ENCODE measurements around the gene WNT7B. TPM values are rescaled to one million over a fixed set of nuclear protein-coding genes. Genes with fewer than 3 reads are reported as not detected.

WNT7B gene
- total RNA-seq, 3 donors from 2014 or later (not counting 1 experiment from before 2014, with no cell fraction given), result not detected

- no peaks in the 10 kb centered on the region for H3K4me1 Mint-ChIP-seq
- H3K27ac Mint-ChIP-seq, result no peak overlapping the region
- no peak overlapping the region for H3K27ac ChIP-seq (ENCODE audit: low read length)
- TF ChIP-seq CTCF (IDR thresholded peaks at IDR 0.05), result no peak
- no peaks in the 10 kb centered on the region for H3K9me3 ChIP-seq (ENCODE audit: control insufficient read depth, insufficient read depth, low read length)
- intact Hi-C loops (cut with micrococcal nuclease), result no loop called here
- H3K4me3 Mint-ChIP-seq, result no peak overlapping the region
- no peak overlapping the region for H3K4me3 ChIP-seq (ENCODE audit: low read length)
- H3K36me3 ChIP-seq (ENCODE audit: control insufficient read depth, insufficient read depth, low read length), result no peaks in the 10 kb centered on the region
- H3K27me3 Mint-ChIP-seq (ENCODE audit: low read depth in 2 of 2), result peaks cover 0 to 9% of the 10 kb centered on the region in 2 donors
- no peaks in the 10 kb centered on the region for H3K4me1 ChIP-seq (ENCODE audit: control insufficient read depth, insufficient read depth, low read length)
- no peaks in the 10 kb centered on the region for H3K9me3 Mint-ChIP-seq
- H3K36me3 Mint-ChIP-seq, result no peaks in the 10 kb centered on the region
- 89% methylated on average over 10 of the region's 10 CpGs for WGBS (ENCODE audit: insufficient coverage)
- DNase-seq (no peak), ATAC-seq (no peak)
- no peaks in the 10 kb centered on the region for H3K27me3 ChIP-seq (ENCODE audit: control insufficient read depth, insufficient read depth, low read length)
Observed at GRCh38 chr22:45957826-45958225, 19.1 kb downstream of the WNT7B start.

- no peaks in the 10 kb centered on the region for H3K27me3 ChIP-seq (ENCODE audit: control insufficient read depth, insufficient read depth, low read length)
- H3K27ac Mint-ChIP-seq, result no peak overlapping the region
- ATAC-seq (no peak), DNase-seq (no peak)
- H3K36me3 Mint-ChIP-seq, result no peaks in the 10 kb centered on the region
- no peak overlapping the region for H3K4me3 Mint-ChIP-seq
- no peaks in the 10 kb centered on the region for H3K36me3 ChIP-seq (ENCODE audit: control insufficient read depth, insufficient read depth, low read length)
- H3K9me3 ChIP-seq (ENCODE audit: control insufficient read depth, insufficient read depth, low read length), result no peaks in the 10 kb centered on the region
- TF ChIP-seq CTCF (IDR thresholded peaks at IDR 0.05), result no peak
- H3K27ac ChIP-seq (ENCODE audit: low read length), result no peak overlapping the region
- H3K9me3 Mint-ChIP-seq, result no peaks in the 10 kb centered on the region
- 20% methylated on average over 8 of the region's 18 CpGs for WGBS (ENCODE audit: insufficient coverage)
- peaks cover 4% of the 10 kb centered on the region for H3K4me1 ChIP-seq (ENCODE audit: control insufficient read depth, insufficient read depth, low read length)
- no peak overlapping the region for H3K4me3 ChIP-seq (ENCODE audit: low read length)
- H3K27me3 Mint-ChIP-seq (ENCODE audit: low read depth in 2 of 2), result peaks cover 0 to 10% of the 10 kb centered on the region in 2 donors
- intact Hi-C loops (cut with micrococcal nuclease), result no loop called here
- H3K4me1 Mint-ChIP-seq, result no peaks in the 10 kb centered on the region
Observed at GRCh38 chr22:45953178-45953577, 23.8 kb downstream of the WNT7B start.

GRCh38 chr22:45952553-45952952 is 24.4 kb downstream of the WNT7B start:
- no peak for TF ChIP-seq CTCF (IDR thresholded peaks at IDR 0.05)
- no peaks in the 10 kb centered on the region for H3K27me3 ChIP-seq (ENCODE audit: control insufficient read depth, insufficient read depth, low read length)
- no peaks in the 10 kb centered on the region for H3K9me3 ChIP-seq (ENCODE audit: control insufficient read depth, insufficient read depth, low read length)
- no peaks in the 10 kb centered on the region for H3K36me3 Mint-ChIP-seq
- DNase-seq (no peak), ATAC-seq (no peak)
- intact Hi-C loops (cut with micrococcal nuclease), result no loop called here
- no peak overlapping the region for H3K4me3 Mint-ChIP-seq
- H3K4me1 ChIP-seq (ENCODE audit: control insufficient read depth, insufficient read depth, low read length), result peaks cover 6% of the 10 kb centered on the region
- no peak overlapping the region for H3K4me3 ChIP-seq (ENCODE audit: low read length)
- no peak overlapping the region for H3K27ac Mint-ChIP-seq
- WGBS (ENCODE audit: insufficient coverage), result 81% methylated on average over 12 of the region's 12 CpGs
- H3K4me1 Mint-ChIP-seq, result no peaks in the 10 kb centered on the region
- H3K36me3 ChIP-seq (ENCODE audit: control insufficient read depth, insufficient read depth, low read length), result no peaks in the 10 kb centered on the region
- H3K27ac ChIP-seq (ENCODE audit: low read length), result no peak overlapping the region
- H3K9me3 Mint-ChIP-seq, result no peaks in the 10 kb centered on the region
- peaks cover under 1 to 10% of the 10 kb centered on the region in 2 donors for H3K27me3 Mint-ChIP-seq (ENCODE audit: low read depth in 2 of 2)

- Mint-ChIP-seq H3K27ac (no peak overlapping the region), H3K4me1 (no peaks in the 10 kb centered on the region), H3K4me3 (no peak overlapping the region), H3K9me3 (no peaks in the 10 kb centered on the region), H3K27me3 (ENCODE audit: low read depth in 2 of 2) (peaks cover 4 to 10% of the 10 kb centered on the region in 2 donors), H3K36me3 (no peaks in the 10 kb centered on the region)
- peaks cover 6% of the 10 kb centered on the region for H3K4me1 ChIP-seq (ENCODE audit: control insufficient read depth, insufficient read depth, low read length)
- ATAC-seq (no peak), DNase-seq (no peak)
- WGBS (ENCODE audit: insufficient coverage), result 75% methylated on average over 15 of the region's 15 CpGs
- H3K36me3 ChIP-seq (ENCODE audit: control insufficient read depth, insufficient read depth, low read length), result no peaks in the 10 kb centered on the region
- intact Hi-C loops (cut with micrococcal nuclease), result no loop called here
- no peak for TF ChIP-seq CTCF (IDR thresholded peaks at IDR 0.05)
- no peaks in the 10 kb centered on the region for H3K27me3 ChIP-seq (ENCODE audit: control insufficient read depth, insufficient read depth, low read length)
- no peak overlapping the region for H3K4me3 ChIP-seq (ENCODE audit: low read length)
- no peaks in the 10 kb centered on the region for H3K9me3 ChIP-seq (ENCODE audit: control insufficient read depth, insufficient read depth, low read length)
- H3K27ac ChIP-seq (ENCODE audit: low read length), result no peak overlapping the region
Observed at GRCh38 chr22:45952151-45952550, 24.8 kb downstream of the WNT7B start.
